Measurements from ENCODE around the gene RASGRF2.

DNA sequence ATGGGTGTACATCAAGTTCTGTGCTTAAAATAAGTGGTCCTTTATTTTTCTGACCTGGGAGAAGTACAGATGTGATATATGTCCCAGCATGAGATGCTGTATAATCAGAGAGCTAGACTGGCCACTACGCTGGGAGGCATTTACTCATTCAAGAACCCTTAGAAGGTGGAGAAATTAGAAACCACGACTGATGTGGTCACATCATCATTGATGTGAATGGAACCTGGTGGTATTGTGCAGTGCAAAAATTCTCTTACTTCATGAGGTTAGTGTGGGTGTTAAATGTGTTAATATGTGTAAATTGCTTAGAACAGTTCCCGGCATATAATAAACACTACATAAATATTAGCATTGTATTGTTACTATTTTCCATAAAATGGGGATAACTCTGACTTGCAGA is 203.5 kb downstream of the RASGRF2 start:
- no peak for TF ChIP-seq EZH2phosphoT487 (IDR thresholded peaks at IDR 0.05; ENCODE audit: borderline replicate concordance, low read length)
- TF ChIP-seq, protein P1, sequence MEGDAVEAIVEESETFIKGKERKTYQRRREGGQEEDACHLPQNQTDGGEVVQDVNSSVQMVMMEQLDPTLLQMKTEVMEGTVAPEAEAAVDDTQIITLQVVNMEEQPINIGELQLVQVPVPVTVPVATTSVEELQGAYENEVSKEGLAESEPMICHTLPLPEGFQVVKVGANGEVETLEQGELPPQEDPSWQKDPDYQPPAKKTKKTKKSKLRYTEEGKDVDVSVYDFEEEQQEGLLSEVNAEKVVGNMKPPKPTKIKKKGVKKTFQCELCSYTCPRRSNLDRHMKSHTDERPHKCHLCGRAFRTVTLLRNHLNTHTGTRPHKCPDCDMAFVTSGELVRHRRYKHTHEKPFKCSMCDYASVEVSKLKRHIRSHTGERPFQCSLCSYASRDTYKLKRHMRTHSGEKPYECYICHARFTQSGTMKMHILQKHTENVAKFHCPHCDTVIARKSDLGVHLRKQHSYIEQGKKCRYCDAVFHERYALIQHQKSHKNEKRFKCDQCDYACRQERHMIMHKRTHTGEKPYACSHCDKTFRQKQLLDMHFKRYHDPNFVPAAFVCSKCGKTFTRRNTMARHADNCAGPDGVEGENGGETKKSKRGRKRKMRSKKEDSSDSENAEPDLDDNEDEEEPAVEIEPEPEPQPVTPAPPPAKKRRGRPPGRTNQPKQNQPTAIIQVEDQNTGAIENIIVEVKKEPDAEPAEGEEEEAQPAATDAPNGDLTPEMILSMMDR (IDR thresholded peaks at IDR 0.05; ENCODE audit: low read depth, low read length, poor library complexity, severe bottlenecking) = no peak
